Fibroblast of the conjunctiva (primary cell): Measurements from ENCODE around the gene TFG.

Source experiments
- DNase-seq: peaks from one replicate; pipeline ENCODE4 v3.0.0-alpha.2; 2010; ENCODE audit warnings: low read depth

TFG gene

DNA sequence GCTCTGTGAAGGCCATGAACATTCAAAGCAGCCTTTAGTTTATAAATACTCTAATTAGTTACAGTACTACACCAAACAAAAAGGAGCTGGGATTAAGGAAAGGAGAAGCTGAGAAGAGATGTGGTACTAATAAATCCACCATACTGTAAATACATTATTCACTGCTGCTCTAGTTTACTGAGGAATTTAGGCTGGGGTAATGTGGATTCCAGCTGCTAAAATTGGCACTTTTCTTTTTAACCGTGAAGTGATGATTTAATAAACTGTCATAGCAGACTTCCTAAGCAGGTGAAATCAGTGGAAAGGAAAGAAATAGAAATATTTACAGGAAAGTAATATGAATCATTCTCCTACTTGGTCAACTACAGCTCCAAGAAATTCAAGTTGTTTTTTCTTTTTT, 88.7 kb downstream of the TFG start:
- no peak for DNase-seq
